Duodenal mucosa (tissue), 2 donors: ENCODE measurements around the gene DIAPH3.

ENCODE experiments used
- H3K27ac ChIP-seq: one replicate; pipeline ENCODE4 v1.7.0; 2013; ENCODE audit warnings: low read depth, low read length
- H3K27me3 ChIP-seq, 2 donors: one replicate each; pipeline ENCODE4 v1.7.0; 2013; ENCODE audit warnings: low read length in 2 of 2, control low read depth in 1 of 2; ENCODE audit not compliant: insufficient read depth in 2 of 2, control insufficient read depth in 1 of 2
- H3K36me3 ChIP-seq, 2 donors: one replicate each; pipeline ENCODE4 v1.7.0; 2013; ENCODE audit warnings: low read length in 2 of 2, control low read depth in 1 of 2; ENCODE audit not compliant: insufficient read depth in 2 of 2, control insufficient read depth in 1 of 2
- H3K4me1 ChIP-seq, 2 donors: one replicate each; pipeline ENCODE4 v1.7.0; 2013; ENCODE audit warnings: low read length in 2 of 2, control low read depth in 1 of 2; ENCODE audit not compliant: insufficient read depth in 2 of 2, control insufficient read depth in 1 of 2
- H3K4me3 ChIP-seq, 2 donors: one replicate each; pipeline ENCODE4 v1.7.0; 2013; ENCODE audit warnings: low read length in 2 of 2, low read depth in 1 of 2
- H3K9ac ChIP-seq, 2 donors: one replicate each; pipeline ENCODE4 v1.7.0; 2013; ENCODE audit warnings: low read length in 2 of 2, low read depth in 1 of 2
- H3K9me3 ChIP-seq, 2 donors: one replicate each; pipeline ENCODE4 v1.7.0; 2013; ENCODE audit warnings: low read length in 2 of 2, control low read depth in 1 of 2; ENCODE audit not compliant: control insufficient read depth in 1 of 2

DIAPH3 gene

GRCh38 chr13:59888408-59888807, 275.3 kb downstream of the DIAPH3 start:
- no peak overlapping the region for H3K9ac ChIP-seq
- no peak overlapping the region for H3K27ac ChIP-seq
- H3K4me3 ChIP-seq: no peak overlapping the region
- H3K4me1 ChIP-seq: peaks cover 5 to 7% of the 10 kb centered on the region in 2 donors
- no peaks in the 10 kb centered on the region for H3K27me3 ChIP-seq
- H3K36me3 ChIP-seq: no peaks in the 10 kb centered on the region
- H3K9me3 ChIP-seq: no peaks in the 10 kb centered on the region

- Histone ChIP-seq H3K9ac (no peak overlapping the region), H3K27ac (no peak overlapping the region), H3K27me3 (no peaks in the 10 kb centered on the region), H3K9me3 (no peaks in the 10 kb centered on the region), H3K36me3 (no peaks in the 10 kb centered on the region), H3K4me1 (peaks cover 5 to 6% of the 10 kb centered on the region in 2 donors), H3K4me3 (no peak overlapping the region)
Observed at GRCh38 chr13:59885076-59885475, 278.7 kb downstream of the DIAPH3 start.

GRCh38 chr13:59883885-59884284, 279.8 kb downstream of the DIAPH3 start:
- H3K9ac ChIP-seq: no peak overlapping the region
- no peaks in the 10 kb centered on the region for H3K27me3 ChIP-seq
- H3K9me3 ChIP-seq: no peaks in the 10 kb centered on the region
- no peaks in the 10 kb centered on the region for H3K36me3 ChIP-seq
- no peak overlapping the region for H3K4me3 ChIP-seq
- no peak overlapping the region for H3K27ac ChIP-seq
- no peaks in the 10 kb centered on the region for H3K4me1 ChIP-seq

- no peaks in the 10 kb centered on the region for H3K4me1 ChIP-seq
Observed at GRCh38 chr13:59880468-59880867, 283.3 kb downstream of the DIAPH3 start.

GRCh38 chr13:59879281-59879680, 284.4 kb downstream of the DIAPH3 start:
- Histone ChIP-seq H3K4me1 (no peaks in the 10 kb centered on the region), H3K9ac (no peak overlapping the region), H3K27me3 (no peaks in the 10 kb centered on the region), H3K27ac (no peak overlapping the region), H3K9me3 (no peaks in the 10 kb centered on the region), H3K36me3 (no peaks in the 10 kb centered on the region), H3K4me3 (no peak overlapping the region)

More at GRCh38 chr13:59880468-59880867, 283.3 kb downstream of the DIAPH3 start:
- Histone ChIP-seq H3K36me3 (no peaks in the 10 kb centered on the region), H3K27me3 (no peaks in the 10 kb centered on the region), H3K9me3 (no peaks in the 10 kb centered on the region), H3K9ac (no peak overlapping the region), H3K27ac (no peak overlapping the region), H3K4me3 (no peak overlapping the region)

- no peaks in the 10 kb centered on the region for H3K27me3 ChIP-seq
- H3K9me3 ChIP-seq: no peaks in the 10 kb centered on the region
- no peak overlapping the region for H3K9ac ChIP-seq
- H3K4me3 ChIP-seq: no peak overlapping the region
- no peaks in the 10 kb centered on the region for H3K36me3 ChIP-seq
- no peak overlapping the region for H3K27ac ChIP-seq
- H3K4me1 ChIP-seq: no peaks in the 10 kb centered on the region
Observed at GRCh38 chr13:59877933-59878332, 285.8 kb downstream of the DIAPH3 start.

- no peaks in the 10 kb centered on the region for H3K27me3 ChIP-seq
- H3K4me3 ChIP-seq: no peak overlapping the region
- no peaks in the 10 kb centered on the region for H3K4me1 ChIP-seq
Observed at GRCh38 chr13:59874973-59875372, 288.8 kb downstream of the DIAPH3 start.

GRCh38 chr13:59873856-59874255, 289.9 kb downstream of the DIAPH3 start:
- H3K4me1 ChIP-seq: no peaks in the 10 kb centered on the region
- H3K9me3 ChIP-seq: no peaks in the 10 kb centered on the region
- H3K36me3 ChIP-seq: no peaks in the 10 kb centered on the region
- no peaks in the 10 kb centered on the region for H3K27me3 ChIP-seq
- no peak overlapping the region for H3K4me3 ChIP-seq
- no peak overlapping the region for H3K27ac ChIP-seq
- no peak overlapping the region for H3K9ac ChIP-seq

More at GRCh38 chr13:59874973-59875372, 288.8 kb downstream of the DIAPH3 start:
- H3K9ac ChIP-seq: no peak overlapping the region
- H3K27ac ChIP-seq: no peak overlapping the region
- no peaks in the 10 kb centered on the region for H3K9me3 ChIP-seq
- H3K36me3 ChIP-seq: no peaks in the 10 kb centered on the region

- no peaks in the 10 kb centered on the region for H3K9me3 ChIP-seq
- H3K4me1 ChIP-seq: no peaks in the 10 kb centered on the region
- no peak overlapping the region for H3K9ac ChIP-seq
- no peak overlapping the region for H3K4me3 ChIP-seq
- H3K36me3 ChIP-seq: no peaks in the 10 kb centered on the region
- H3K27me3 ChIP-seq: no peaks in the 10 kb centered on the region
- no peak overlapping the region for H3K27ac ChIP-seq
Observed at GRCh38 chr13:59873309-59873708, 290.4 kb downstream of the DIAPH3 start.

- no peaks in the 10 kb centered on the region for H3K27me3 ChIP-seq
- no peak overlapping the region for H3K9ac ChIP-seq
- no peak overlapping the region for H3K27ac ChIP-seq
- H3K4me1 ChIP-seq: no peaks in the 10 kb centered on the region
- no peaks in the 10 kb centered on the region for H3K36me3 ChIP-seq
- H3K9me3 ChIP-seq: no peaks in the 10 kb centered on the region
- no peak overlapping the region for H3K4me3 ChIP-seq
Observed at GRCh38 chr13:59867867-59868266, 295.9 kb downstream of the DIAPH3 start.

- no peaks in the 10 kb centered on the region for H3K36me3 ChIP-seq
- H3K4me1 ChIP-seq: no peaks in the 10 kb centered on the region
- H3K9ac ChIP-seq: no peak overlapping the region
- no peak overlapping the region for H3K4me3 ChIP-seq
- no peak overlapping the region for H3K27ac ChIP-seq
- H3K9me3 ChIP-seq: no peaks in the 10 kb centered on the region
- H3K27me3 ChIP-seq: no peaks in the 10 kb centered on the region
Observed at GRCh38 chr13:59865398-59865797, 298.3 kb downstream of the DIAPH3 start.
